CMK (cell line): ENCODE data around the gene SGF29.
"Not testable (repeated sequence)": the region's sequence is repeated elsewhere in the genome, so short reads cannot be mapped to it uniquely, and the experiment has no call there.

Source experiments
- DNase-seq: peaks from one replicate; pipeline ENCODE4 v3.0.0-alpha.2; 2010; ENCODE audit warnings: low read depth

The SGF29 gene

GRCh38 chr16:28596115-28596630, 42.5 kb downstream of the SGF29 start:
- DNase-seq = no peak

- peak; percentile 73 for DNase-seq
These were observed 43.3 kb downstream of the SGF29 start, which contains the start of gene SULT1A2 for GRCh38 chr16:28596840-28597691. Gene SULT1A2, minus strand, starts transcription at chr16:28597050. Its CDS starts 1,120 bp downstream, at chr16:28595930.

- peak; percentile 79 for DNase-seq
These were observed 44.1 kb downstream of the SGF29 start for GRCh38 chr16:28597692-28598261.

- not testable (repeated sequence) for DNase-seq
These were observed 45.9 kb downstream of the SGF29 start for GRCh38 chr16:28599377-28600285.

- DNase-seq = not testable (repeated sequence)
These were observed 47.2 kb downstream of the SGF29 start for GRCh38 chr16:28600965-28601364.

- not testable (repeated sequence) for DNase-seq
These were observed 47.9 kb downstream of the SGF29 start for GRCh38 chr16:28601589-28601988.

DNA sequence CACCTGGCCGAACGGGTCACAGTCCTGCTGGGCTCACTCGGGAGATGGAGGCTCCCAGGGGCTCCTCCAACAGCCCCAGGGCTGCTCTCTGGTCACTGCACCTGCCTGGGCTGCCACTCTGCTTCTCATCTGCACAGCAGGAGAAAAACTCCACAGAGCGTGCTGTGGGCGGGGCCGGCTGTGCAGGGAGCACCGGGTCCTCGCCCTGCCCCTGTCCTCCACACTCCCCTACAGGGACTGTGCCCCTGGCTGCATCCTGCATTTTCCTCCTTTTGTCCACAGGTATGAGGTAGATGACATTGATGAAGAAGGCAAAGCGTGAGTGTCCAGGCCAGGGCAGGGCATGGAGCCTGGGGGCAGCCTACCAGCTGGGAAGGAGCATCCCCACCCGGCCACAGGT, 48.3 kb downstream of the SGF29 start:
- not testable (repeated sequence) for DNase-seq

- no peak for DNase-seq
These were observed 48.8 kb downstream of the SGF29 start for GRCh38 chr16:28602529-28602928.

GRCh38 chr16:28603381-28604185, 49.9 kb downstream of the SGF29 start:
- DNase-seq = no peak

GRCh38 chr16:28604186-28604565, 50.5 kb downstream of the SGF29 start:
- no peak for DNase-seq

DNA sequence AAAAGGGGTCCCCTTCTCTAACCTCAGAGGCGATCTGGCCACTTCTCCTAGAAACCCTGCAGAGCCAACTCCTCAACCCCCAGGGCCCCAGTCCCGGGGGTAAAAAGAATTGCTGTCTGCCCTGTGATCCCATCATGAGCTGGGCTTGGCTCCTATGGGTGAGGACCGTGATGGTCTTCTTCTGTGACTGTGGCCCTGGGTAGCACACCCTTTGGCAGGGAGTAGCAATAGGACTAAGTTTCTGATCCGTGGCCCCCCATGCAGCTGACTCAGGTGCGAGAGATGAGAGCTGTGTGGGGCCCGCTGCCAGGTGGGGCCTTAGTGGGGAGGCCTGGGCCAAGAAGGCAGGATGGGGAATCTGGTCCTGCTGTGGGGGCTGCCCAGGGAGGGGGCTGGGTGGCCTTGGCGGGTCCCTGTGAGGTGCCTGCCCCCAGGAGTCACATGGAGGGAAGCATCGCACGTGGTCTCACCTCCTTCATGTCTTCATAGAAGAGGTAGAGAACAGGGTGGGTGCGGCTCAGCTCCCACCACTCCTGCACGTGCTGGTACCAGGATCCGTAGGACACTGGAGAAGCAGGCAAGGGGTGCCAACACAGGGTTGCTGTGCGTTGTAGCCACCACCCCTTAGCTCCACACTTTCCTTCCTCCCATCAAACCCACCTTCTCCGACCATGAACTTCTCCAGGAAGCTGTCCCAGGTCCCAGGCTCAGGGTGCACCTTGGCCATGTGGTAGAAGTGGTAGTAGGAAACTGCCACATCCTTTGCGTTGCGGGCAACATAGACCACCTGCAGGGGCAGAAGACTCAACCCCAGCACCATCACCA, 52.8 kb downstream of the SGF29 start:
- no peak for DNase-seq

- DNase-seq = no peak
These were observed 53.5 kb downstream of the SGF29 start for GRCh38 chr16:28607116-28607623.

- DNase-seq = not testable (repeated sequence)
These were observed 54.2 kb downstream of the SGF29 start for GRCh38 chr16:28607681-28608495.

DNA sequence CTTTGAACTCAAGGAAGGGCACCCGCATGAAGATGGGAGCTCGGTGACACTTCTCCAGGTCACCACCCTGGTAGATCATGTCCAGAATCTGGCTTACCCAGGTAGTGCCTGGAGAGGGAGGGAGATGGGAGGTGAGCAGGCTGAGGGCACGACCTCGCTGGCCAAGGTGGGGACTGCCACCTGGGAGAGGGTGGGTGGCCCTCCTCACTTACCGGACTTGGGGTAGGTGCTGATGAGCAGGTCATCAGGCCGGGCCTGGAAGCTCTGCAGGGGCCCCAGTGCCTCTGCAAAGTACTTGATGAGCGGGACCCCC, 54.7 kb downstream of the SGF29 start:
- not testable (repeated sequence) for DNase-seq

DNA sequence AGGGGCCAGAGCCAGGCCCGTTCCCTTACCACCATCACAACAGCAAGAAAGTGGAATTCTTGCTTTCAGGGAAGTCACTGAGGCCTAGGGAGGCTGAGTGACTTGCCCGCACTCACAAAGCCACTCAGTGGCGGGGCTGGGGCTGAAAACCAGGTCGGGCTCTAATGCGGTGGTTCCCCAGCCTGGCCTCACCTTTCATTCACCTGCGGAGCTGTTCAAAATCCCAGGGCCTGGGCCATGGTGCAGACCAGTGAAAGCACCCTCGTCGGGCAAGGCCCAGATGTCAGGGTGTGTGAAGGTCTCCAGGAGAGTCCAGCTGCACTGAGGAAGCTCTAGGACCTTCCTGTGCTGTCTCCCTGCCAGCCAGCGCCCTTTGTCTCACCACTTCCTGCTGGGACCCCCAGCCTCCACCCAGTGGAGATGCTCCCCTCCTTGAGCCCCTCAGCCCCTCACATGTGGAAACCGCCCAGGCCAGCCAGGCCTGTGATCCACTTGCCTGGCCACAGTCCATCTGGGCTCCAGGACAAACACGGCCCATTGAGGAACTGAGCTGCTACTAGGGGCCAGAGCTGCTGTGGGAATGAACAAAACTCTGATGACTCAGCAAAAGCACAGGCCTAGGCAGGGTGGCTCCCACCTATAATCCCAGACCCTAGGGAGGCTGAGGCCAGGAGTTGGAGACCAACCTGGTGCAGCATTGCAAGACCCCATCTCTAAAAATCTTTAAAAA, 55.3 kb downstream of the SGF29 start:
- not testable (repeated sequence) for DNase-seq

DNA sequence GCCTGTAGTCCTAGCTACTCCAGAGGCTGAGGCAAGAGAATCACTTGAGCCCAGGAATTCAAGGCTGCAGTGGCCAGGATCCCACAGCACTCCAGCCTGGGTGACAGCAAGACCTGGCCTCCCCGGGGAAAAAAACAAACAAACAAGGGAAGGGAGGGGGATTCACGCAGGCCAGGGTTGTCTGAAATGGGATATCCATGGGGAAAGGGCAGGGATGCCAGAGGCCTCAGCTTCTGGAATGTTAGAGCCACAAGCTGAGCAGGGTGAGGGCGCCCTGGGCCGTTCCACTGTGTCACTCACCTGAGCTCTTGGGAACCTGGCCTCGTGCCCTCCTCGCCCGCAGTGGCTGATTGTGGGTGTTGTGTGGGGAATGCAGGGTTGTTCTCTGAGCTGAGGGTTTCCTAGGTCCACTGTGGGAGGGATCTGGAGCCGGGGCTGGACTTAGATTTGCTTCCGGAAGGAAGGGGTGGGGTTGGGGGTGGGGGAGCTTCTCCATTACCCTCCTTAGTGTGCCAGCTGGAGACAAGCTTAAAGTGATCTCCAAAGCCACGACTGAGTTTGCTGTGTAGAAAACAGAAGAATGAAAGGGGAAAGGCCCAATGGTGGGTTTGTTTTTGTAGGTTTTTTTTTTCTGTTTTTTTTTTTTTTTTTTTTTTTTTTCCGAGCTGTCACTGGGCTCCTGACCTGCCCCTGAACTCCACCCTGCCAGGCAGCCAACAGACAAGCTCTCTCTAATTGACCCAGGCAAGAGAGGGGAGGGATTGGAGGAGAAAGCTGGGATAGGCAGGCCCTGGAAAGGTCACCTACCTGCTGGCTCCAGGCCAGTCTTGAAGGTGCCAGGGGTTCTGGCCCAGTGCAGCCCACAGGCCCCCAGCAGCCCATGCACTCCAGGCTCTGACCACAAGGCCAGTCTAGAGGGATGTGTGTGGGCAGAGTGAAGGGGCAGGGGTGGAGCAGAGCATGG, 56.2 kb downstream of the SGF29 start, which contains the start of gene SULT1A1:
TSS of gene SULT1A1 (minus strand) at position 414 of the 964 bp plus-strand sequence. CDS start 1,189 bp downstream, outside the sequence.
- peak; percentile 59 for DNase-seq

- DNase-seq = no peak
These were observed 57.0 kb downstream of the SGF29 start for GRCh38 chr16:28610595-28611191.
